Stimulated activated CD4-positive, alpha-beta T cell treated with anti-CD3 and anti-CD28 coated beads, Interleukin-12 subunit alpha, Interleukin-12 subunit beta, amount 100 ng/mL, for 24 hours (primary cell): Measurements from ENCODE around the gene PABPC1L2B.
"Not testable (repeated sequence)": the region's sequence is repeated elsewhere in the genome, so short reads cannot be mapped to it uniquely, and the experiment has no call there.

Source experiments
- DNase-seq, 2 experiments: peaks; one replicate each; pipeline ENCODE4 v3.0.0-alpha.2; 2020; ENCODE audit warnings: low read depth in 2 of 2

Gene PABPC1L2B

GRCh38 chrX:73002733-73003132, at the start of gene PABPC1L2B:
Gene PABPC1L2B, plus strand, starts transcription at chrX:73002939. Its CDS starts 704 bp downstream, at chrX:73003643.
- not testable (repeated sequence) for DNase-seq

- DNase-seq, result not testable (repeated sequence)
Observed at GRCh38 chrX:72959971-72960370, 42.8 kb upstream of the PABPC1L2B start.

DNA sequence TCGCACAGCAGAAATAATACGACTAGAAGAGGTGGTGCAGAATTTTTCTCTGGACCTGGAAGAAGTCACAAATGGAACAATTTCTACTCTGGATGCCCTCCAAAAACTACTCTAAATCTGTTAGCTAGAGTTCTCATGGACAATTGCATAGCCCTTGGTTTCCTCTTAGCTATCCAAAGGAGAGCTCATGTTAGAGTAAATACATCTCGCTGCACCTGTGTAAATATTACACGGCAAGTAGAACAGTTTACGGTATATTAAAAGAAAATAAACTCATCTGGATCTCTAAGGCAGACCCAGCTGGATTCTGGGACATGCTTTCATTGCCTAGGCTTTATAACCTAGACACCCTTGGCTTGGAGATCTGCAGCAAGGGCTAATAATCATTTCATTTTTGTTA, 30.9 kb upstream of the PABPC1L2B start:
- not testable (repeated sequence) for DNase-seq

DNA sequence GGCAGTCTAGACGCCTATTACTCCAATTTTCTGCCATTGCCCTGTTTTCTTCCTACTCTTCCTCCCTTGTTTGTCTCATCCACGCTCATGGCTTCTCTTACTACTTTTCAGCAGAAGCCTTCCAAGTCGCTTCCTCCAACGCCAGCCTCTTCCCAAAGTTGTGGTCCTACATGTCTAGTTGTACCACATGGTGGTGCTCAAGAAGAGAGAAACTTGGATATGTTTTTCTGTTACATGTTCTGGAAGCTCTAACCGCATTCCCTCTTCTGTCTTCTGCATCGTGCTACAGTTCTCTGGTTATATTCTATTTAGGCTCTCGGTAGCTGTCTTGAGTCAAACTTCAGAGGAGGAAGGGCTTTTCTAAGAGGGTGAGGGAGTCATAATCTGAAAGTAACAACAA, 27.9 kb upstream of the PABPC1L2B start:
- DNase-seq, result not testable (repeated sequence)

- DNase-seq, result not testable (repeated sequence)
Observed at GRCh38 chrX:72980894-72981469, 21.8 kb upstream of the PABPC1L2B start.

GRCh38 chrX:73004032-73004431, 1.3 kb downstream of the PABPC1L2B start:
- not testable (repeated sequence) for DNase-seq

DNA sequence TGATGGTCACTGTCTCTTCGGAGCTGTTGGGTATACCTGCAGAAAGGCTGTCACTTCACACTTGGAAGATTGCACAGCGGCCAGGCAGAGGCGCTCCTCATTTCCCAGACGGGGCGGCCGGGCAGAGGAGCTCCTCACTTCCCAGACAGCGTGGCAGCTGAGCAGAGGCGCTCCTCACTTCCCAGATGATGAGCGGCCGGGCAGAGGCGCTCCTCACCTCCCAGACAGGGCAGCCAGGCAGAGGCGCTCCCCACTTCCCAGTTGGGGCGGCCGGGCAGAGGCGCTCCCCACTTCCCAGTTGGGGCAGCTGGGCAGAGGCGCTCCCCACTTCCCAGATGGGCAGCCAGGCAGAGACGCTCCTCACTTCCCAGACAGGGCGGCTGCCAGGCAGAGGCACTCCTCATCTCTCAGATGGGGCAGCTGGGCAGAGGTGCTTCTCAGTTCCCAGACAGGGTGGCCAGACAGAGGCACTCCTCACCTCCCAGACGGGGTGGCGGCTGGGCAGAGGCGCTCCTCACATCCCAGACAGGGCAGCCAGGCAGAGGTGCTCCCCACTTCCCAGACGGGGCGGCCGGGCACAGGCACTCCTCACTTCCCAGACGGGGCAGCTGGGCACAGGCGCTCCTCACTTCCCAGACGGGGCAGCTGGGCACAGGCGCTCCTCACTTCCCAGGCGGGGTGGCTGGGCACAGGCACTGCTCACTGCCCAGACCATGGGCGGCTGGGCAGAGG, 18.8 kb downstream of the PABPC1L2B start:
- DNase-seq, result no peak

DNA sequence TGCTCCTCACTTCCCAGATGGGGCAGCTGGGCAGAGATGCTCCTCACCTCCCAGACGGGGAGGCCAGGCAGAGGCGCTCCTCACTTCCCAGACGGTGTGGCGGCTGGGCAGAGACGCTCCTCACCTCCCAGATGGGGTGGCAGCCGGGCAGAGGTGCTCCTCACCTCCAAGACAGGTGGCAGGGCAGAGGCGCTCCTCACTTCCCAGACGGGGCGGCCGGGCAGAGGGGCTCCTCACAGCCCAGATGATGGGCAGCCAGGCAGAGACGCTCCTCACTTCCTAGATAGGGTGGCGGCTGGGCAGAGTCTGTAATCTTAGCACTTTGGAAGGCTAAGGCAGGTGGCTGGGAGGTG, 19.3 kb downstream of the PABPC1L2B start:
- not testable (repeated sequence) for DNase-seq

DNA sequence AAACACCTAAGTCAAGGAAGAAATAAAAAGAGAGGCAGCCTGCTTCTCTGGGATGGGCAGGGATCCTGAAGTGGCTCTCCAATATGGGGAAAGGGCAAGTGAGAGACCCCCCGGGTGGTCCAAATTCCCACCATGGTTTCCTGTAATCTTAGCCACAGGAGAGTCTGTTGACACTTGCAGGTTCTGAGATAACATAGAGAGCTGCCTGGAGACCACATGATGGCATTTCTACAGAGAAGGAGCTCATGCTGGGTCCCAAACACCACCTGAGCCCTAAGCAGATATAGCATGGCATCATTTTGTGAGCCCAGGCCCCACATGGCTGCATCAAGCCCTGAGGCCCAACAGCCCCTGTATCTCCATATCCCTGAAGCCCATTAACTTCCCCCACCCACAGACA, 26.1 kb downstream of the PABPC1L2B start:
- no peak for DNase-seq
